Measurements from ENCODE around the gene RADX. TPM values are rescaled to one million over a fixed set of nuclear protein-coding genes. Genes with fewer than 3 reads are reported as not detected.

The RADX gene
- total and polyA plus RNA-seq, 2 experiments from 2014 or later, result 1.9 to 6.7 TPM

DNA sequence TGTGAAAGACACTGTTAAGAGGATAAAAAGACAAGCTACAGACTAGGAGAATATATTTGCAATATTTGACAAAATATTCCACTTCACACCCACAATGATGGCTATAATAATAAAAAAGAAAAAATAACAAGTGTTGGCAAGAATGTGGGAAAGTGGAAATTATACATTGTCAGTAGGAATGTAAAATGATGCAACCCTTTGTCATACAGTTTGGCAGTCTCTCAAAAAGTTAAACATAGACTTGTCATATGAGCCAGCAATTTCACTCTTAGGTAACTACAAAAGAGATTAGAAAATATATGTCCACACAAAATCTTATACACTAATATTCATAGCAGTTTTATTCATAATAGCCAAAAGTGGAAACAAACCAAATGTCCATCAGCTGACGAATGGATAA lies 5.2 kb upstream of the RADX start (continued):
- TF ChIP-seq JUNB (IDR thresholded peaks at IDR 0.05; ENCODE audit: unreplicated experiment) (no peak), ZNF331 (CRISPR knock-in tag; IDR thresholded peaks at IDR 0.05; ENCODE audit: low read depth) (no peak)

DNA sequence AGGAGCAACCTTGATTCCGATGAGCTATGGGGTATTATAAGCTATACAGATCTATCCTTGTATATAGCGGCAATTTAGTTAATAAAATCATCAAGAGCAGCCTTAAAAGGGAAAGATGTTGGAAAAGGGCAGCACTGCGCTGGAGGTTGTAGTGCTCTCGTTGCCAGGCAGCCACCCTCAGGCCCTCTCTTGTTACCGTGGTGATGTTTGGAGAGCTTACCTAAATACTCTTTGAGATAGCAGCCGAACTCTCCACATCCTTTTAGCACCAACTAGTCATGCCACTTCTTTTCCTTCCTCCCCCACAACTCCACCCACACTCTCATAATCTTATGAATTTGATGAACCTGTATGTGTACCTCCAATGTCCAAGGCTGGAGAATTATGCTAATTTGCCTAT lies 3.8 kb upstream of the RADX start:
- Histone ChIP-seq H2AFZ (no peak overlapping the region), H3K27ac (ENCODE audit: low read depth) (no peak overlapping the region), H3K4me1 (ENCODE audit: insufficient read depth) (no peaks in the 10 kb centered on the region), H3F3A (replicated peaks; ENCODE audit: low read depth) (no peaks in the 10 kb centered on the region), H3K36me3 (ENCODE audit: insufficient read depth) (no peaks in the 10 kb centered on the region), H3K4me2 (no peak overlapping the region), H3K27me3 (ENCODE audit: insufficient read depth) (peaks cover 8% of the 10 kb centered on the region), H3K79me2 (replicated peaks; ENCODE audit: insufficient read depth) (no peaks in the 10 kb centered on the region), H4K20me1 (replicated peaks; ENCODE audit: insufficient read depth) (no peaks in the 10 kb centered on the region), H3K4me3 (no peak overlapping the region), H3K9me2 (ENCODE audit: insufficient read depth) (no peaks in the 10 kb centered on the region)
- Mint-ChIP-seq H3K4me3 (no peak overlapping the region), H3K27ac (no peak overlapping the region), H3K4me1 (peaks cover 6% of the 10 kb centered on the region; the same call in 2 of the 3 replicates), H3K36me3 (ENCODE audit: low read depth) (no peaks in the 10 kb centered on the region), H3K9me3 (no peaks in the 10 kb centered on the region), H3K27me3 (ENCODE audit: insufficient read depth, low read depth, poor library complexity) (peaks cover 5% of the 10 kb centered on the region)
- TF ChIP-seq JUNB (IDR thresholded peaks at IDR 0.05; ENCODE audit: unreplicated experiment) (no peak), POLR2AphosphoS5 (IDR thresholded peaks at IDR 0.05; ENCODE audit: low read depth) (no peak), EZH2phosphoT487 (IDR thresholded peaks at IDR 0.05; ENCODE audit: unreplicated experiment) (no peak), CREB1 (CRISPR knock-in tag; IDR thresholded peaks at IDR 0.05; ENCODE audit: low read depth) (no peak), NANOG (IDR thresholded peaks at IDR 0.05; ENCODE audit: borderline replicate concordance) (no peak), ZNF331 (CRISPR knock-in tag; IDR thresholded peaks at IDR 0.05; ENCODE audit: low read depth) (no peak), ZNF114 (CRISPR knock-in tag; IDR thresholded peaks at IDR 0.05) (no peak), EZH2 (IDR thresholded peaks at IDR 0.05; ENCODE audit: low read depth, unreplicated experiment) (no peak), STAT1 (IDR thresholded peaks at IDR 0.05; ENCODE audit: unreplicated experiment) (no peak)
- TF ChIP-seq, protein P1, sequence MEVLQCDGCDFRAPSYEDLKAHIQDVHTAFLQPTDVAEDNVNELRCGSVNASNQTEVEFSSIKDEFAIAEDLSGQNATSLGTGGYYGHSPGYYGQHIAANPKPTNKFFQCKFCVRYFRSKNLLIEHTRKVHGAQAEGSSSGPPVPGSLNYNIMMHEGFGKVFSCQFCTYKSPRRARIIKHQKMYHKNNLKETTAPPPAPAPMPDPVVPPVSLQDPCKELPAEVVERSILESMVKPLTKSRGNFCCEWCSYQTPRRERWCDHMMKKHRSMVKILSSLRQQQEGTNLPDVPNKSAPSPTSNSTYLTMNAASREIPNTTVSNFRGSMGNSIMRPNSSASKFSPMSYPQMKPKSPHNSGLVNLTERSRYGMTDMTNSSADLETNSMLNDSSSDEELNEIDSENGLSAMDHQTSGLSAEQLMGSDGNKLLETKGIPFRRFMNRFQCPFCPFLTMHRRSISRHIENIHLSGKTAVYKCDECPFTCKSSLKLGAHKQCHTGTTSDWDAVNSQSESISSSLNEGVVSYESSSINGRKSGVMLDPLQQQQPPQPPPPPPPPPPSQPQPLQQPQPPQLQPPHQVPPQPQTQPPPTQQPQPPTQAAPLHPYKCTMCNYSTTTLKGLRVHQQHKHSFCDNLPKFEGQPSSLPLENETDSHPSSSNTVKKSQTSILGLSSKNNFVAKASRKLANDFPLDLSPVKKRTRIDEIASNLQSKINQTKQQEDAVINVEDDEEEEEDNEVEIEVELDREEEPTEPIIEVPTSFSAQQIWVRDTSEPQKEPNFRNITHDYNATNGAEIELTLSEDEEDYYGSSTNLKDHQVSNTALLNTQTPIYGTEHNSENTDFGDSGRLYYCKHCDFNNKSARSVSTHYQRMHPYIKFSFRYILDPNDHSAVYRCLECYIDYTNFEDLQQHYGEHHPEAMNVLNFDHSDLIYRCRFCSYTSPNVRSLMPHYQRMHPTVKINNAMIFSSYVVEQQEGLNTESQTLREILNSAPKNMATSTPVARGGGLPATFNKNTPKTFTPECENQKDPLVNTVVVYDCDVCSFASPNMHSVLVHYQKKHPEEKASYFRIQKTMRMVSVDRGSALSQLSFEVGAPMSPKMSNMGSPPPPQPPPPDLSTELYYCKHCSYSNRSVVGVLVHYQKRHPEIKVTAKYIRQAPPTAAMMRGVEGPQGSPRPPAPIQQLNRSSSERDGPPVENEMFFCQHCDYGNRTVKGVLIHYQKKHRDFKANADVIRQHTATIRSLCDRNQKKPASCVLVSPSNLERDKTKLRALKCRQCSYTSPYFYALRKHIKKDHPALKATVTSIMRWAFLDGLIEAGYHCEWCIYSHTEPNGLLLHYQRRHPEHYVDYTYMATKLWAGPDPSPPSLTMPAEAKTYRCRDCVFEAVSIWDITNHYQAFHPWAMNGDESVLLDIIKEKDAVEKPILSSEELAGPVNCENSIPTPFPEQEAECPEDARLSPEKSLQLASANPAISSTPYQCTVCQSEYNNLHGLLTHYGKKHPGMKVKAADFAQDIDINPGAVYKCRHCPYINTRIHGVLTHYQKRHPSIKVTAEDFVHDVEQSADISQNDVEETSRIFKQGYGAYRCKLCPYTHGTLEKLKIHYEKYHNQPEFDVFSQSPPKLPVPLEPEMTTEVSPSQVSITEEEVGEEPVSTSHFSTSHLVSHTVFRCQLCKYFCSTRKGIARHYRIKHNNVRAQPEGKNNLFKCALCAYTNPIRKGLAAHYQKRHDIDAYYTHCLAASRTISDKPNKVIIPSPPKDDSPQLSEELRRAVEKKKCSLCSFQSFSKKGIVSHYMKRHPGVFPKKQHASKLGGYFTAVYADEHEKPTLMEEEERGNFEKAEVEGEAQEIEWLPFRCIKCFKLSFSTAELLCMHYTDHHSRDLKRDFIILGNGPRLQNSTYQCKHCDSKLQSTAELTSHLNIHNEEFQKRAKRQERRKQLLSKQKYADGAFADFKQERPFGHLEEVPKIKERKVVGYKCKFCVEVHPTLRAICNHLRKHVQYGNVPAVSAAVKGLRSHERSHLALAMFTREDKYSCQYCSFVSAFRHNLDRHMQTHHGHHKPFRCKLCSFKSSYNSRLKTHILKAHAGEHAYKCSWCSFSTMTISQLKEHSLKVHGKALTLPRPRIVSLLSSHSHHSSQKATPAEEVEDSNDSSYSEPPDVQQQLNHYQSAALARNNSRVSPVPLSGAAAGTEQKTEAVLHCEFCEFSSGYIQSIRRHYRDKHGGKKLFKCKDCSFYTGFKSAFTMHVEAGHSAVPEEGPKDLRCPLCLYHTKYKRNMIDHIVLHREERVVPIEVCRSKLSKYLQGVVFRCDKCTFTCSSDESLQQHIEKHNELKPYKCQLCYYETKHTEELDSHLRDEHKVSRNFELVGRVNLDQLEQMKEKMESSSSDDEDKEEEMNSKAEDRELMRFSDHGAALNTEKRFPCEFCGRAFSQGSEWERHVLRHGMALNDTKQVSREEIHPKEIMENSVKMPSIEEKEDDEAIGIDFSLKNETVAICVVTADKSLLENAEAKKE (CRISPR knock-in tag; IDR thresholded peaks at IDR 0.05), result no peak
- TF ChIP-seq, protein P2, sequence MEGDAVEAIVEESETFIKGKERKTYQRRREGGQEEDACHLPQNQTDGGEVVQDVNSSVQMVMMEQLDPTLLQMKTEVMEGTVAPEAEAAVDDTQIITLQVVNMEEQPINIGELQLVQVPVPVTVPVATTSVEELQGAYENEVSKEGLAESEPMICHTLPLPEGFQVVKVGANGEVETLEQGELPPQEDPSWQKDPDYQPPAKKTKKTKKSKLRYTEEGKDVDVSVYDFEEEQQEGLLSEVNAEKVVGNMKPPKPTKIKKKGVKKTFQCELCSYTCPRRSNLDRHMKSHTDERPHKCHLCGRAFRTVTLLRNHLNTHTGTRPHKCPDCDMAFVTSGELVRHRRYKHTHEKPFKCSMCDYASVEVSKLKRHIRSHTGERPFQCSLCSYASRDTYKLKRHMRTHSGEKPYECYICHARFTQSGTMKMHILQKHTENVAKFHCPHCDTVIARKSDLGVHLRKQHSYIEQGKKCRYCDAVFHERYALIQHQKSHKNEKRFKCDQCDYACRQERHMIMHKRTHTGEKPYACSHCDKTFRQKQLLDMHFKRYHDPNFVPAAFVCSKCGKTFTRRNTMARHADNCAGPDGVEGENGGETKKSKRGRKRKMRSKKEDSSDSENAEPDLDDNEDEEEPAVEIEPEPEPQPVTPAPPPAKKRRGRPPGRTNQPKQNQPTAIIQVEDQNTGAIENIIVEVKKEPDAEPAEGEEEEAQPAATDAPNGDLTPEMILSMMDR (conservative IDR thresholded peaks at IDR 0.05; ENCODE audit: low read depth in 2 of 2), result no peak
- TF ChIP-seq, protein P3, sequence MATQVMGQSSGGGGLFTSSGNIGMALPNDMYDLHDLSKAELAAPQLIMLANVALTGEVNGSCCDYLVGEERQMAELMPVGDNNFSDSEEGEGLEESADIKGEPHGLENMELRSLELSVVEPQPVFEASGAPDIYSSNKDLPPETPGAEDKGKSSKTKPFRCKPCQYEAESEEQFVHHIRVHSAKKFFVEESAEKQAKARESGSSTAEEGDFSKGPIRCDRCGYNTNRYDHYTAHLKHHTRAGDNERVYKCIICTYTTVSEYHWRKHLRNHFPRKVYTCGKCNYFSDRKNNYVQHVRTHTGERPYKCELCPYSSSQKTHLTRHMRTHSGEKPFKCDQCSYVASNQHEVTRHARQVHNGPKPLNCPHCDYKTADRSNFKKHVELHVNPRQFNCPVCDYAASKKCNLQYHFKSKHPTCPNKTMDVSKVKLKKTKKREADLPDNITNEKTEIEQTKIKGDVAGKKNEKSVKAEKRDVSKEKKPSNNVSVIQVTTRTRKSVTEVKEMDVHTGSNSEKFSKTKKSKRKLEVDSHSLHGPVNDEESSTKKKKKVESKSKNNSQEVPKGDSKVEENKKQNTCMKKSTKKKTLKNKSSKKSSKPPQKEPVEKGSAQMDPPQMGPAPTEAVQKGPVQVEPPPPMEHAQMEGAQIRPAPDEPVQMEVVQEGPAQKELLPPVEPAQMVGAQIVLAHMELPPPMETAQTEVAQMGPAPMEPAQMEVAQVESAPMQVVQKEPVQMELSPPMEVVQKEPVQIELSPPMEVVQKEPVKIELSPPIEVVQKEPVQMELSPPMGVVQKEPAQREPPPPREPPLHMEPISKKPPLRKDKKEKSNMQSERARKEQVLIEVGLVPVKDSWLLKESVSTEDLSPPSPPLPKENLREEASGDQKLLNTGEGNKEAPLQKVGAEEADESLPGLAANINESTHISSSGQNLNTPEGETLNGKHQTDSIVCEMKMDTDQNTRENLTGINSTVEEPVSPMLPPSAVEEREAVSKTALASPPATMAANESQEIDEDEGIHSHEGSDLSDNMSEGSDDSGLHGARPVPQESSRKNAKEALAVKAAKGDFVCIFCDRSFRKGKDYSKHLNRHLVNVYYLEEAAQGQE (IDR thresholded peaks at IDR 0.05; ENCODE audit: unreplicated experiment), result no peak
- TF ChIP-seq, protein P4, sequence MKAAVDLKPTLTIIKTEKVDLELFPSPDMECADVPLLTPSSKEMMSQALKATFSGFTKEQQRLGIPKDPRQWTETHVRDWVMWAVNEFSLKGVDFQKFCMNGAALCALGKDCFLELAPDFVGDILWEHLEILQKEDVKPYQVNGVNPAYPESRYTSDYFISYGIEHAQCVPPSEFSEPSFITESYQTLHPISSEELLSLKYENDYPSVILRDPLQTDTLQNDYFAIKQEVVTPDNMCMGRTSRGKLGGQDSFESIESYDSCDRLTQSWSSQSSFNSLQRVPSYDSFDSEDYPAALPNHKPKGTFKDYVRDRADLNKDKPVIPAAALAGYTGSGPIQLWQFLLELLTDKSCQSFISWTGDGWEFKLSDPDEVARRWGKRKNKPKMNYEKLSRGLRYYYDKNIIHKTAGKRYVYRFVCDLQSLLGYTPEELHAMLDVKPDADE (IDR thresholded peaks at IDR 0.05), result no peak
- DNase-seq (ENCODE audit: low spot score) (peak; percentile 64), ATAC-seq (no peak)

Data from GM23338 (cell line).